Measurements from ENCODE around the gene SHLD1.

GRCh38 chr20:5840411-5841002 lies 90.3 kb downstream of the SHLD1 start:
- TF ChIP-seq POLR2A (IDR thresholded peaks at IDR 0.05; ENCODE audit: low read depth, low read length) (no peak), FOS (IDR thresholded peaks at IDR 0.05; ENCODE audit: borderline replicate concordance, insufficient read depth, low read length) (no peak)
